ENCODE data around the gene GALM. TPM values are rescaled to one million over a fixed set of nuclear protein-coding genes. Genes with fewer than 3 reads are reported as not detected.

The GALM gene
- total and polyA plus RNA-seq, 10 donors, result 5.2 to 22.7 (median 7.6) TPM

DNA sequence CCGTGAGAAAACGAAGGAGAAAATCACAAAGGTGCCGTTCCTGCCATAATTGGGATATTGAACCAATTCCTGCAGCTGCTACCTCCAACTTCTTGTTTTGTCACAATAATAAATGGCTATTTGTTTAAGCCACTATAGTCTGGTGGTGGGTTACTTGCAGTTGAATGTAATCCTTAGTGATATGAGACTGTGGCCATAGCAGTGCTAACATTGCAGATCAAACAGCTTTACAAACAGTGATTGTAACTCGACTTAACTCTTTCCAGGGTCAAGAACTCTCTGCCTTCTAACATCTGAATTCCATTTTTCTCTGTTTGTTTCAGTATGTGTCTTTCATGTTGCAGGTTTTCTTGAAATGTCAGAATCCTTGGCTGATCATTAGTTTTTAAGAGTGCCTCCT lies 38.5 kb upstream of the GALM start:
- Histone ChIP-seq H3K9me3 (peaks cover 0 to 8% (median 2%) of the 10 kb centered on the region in 8 donors), H3K4me1 (peaks cover 0 to 19% (median 5%) of the 10 kb centered on the region in 6 donors), H3K27ac (no peak overlapping the region), H3K4me3 (no peak overlapping the region), H3K36me3 (no peaks in the 10 kb centered on the region), H3K27me3 (replicated peaks in 1 of 7) (peaks cover 0 to 31% (median 0%) of the 10 kb centered on the region in 7 donors)
- WGBS, 5 donors, result 81 to 93% (median 87%) methylated on average over 4 of the region's 4 CpGs
- TF ChIP-seq POLR2A (IDR thresholded peaks at IDR 0.05) (no peak), POLR2AphosphoS5 (IDR thresholded peaks at IDR 0.05) (no peak)
- TF ChIP-seq, protein P1, sequence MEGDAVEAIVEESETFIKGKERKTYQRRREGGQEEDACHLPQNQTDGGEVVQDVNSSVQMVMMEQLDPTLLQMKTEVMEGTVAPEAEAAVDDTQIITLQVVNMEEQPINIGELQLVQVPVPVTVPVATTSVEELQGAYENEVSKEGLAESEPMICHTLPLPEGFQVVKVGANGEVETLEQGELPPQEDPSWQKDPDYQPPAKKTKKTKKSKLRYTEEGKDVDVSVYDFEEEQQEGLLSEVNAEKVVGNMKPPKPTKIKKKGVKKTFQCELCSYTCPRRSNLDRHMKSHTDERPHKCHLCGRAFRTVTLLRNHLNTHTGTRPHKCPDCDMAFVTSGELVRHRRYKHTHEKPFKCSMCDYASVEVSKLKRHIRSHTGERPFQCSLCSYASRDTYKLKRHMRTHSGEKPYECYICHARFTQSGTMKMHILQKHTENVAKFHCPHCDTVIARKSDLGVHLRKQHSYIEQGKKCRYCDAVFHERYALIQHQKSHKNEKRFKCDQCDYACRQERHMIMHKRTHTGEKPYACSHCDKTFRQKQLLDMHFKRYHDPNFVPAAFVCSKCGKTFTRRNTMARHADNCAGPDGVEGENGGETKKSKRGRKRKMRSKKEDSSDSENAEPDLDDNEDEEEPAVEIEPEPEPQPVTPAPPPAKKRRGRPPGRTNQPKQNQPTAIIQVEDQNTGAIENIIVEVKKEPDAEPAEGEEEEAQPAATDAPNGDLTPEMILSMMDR (IDR thresholded peaks at IDR 0.05 in 8 of 11, conservative IDR thresholded peaks at IDR 0.05 in 3 of 11), result no peak
- intact Hi-C loops (cut with DNase I; ENCODE audit: low total_unique reads), result no loop called here
- no peak for DNase-seq

DNA sequence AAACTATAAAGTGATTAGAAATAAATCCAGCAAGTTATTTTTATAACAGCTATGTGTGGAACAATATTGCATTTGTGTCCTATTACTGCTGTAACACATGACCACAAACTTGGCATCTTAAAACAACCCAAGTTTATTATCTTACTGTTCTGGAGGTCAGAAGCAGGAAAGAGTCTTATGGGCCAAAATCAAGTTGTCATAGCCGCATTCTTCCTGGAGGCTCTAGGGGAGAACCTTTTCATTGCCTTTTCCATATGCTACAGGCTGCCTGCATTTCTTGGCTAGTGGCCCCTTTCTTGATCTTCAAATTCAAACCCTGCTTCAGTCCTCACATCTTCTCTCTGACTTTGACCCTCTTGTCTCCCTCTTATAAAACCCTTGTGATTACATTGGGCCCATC lies 36.2 kb upstream of the GALM start:
- H3K27me3 ChIP-seq (replicated peaks in 1 of 7), result peaks cover 0 to 28% (median 0%) of the 10 kb centered on the region in 7 donors
- intact Hi-C loops (cut with DNase I; ENCODE audit: low total_unique reads), result no loop called here

DNA sequence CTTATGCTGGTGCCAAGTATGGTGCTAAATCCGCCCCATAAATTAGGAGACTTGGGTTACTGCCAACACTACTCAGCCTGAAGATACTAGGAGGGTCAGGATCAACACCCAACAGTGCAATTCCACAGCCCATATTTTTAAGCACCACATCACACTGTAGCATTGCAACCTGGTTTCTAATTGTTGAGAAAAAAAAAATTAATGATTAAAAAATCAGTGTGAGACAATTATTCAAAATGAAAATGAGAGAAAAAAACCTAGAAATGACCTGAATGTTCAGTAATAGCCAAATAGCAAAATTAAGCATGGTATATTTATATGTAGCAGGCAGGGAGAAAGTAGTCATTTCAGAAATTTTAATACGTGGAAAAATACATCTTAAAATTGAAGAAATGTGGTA lies 33.9 kb upstream of the GALM start:
- 69 to 85% (median 81%) methylated on average over 2 of the region's 2 CpGs for WGBS, 5 donors
- TF ChIP-seq POLR2A (IDR thresholded peaks at IDR 0.05), result no peak
- TF ChIP-seq POLR2AphosphoS5 (IDR thresholded peaks at IDR 0.05), result no peak
- TF ChIP-seq, protein P1 (IDR thresholded peaks at IDR 0.05 in 8 of 11, conservative IDR thresholded peaks at IDR 0.05 in 3 of 11), result no peak
- H3K36me3 ChIP-seq, result no peaks in the 10 kb centered on the region
- peaks cover 12 to 21% (median 15%) of the 10 kb centered on the region in 6 donors for H3K4me1 ChIP-seq
- no peak for DNase-seq
- H3K27me3 ChIP-seq (replicated peaks in 1 of 7), result peaks cover 0 to 10% (median 0%) of the 10 kb centered on the region in 7 donors
- H3K4me3 ChIP-seq, result no peak overlapping the region
- H3K27ac ChIP-seq, result no peak overlapping the region
- intact Hi-C loops (cut with DNase I; ENCODE audit: low total_unique reads), result no loop called here
- peaks cover 0 to 8% (median 2%) of the 10 kb centered on the region in 8 donors for H3K9me3 ChIP-seq

More for the DNA sequence above, 36.2 kb upstream of the GALM start:
- Histone ChIP-seq H3K27ac (no peak overlapping the region), H3K36me3 (no peaks in the 10 kb centered on the region), H3K9me3 (peaks cover 0 to 8% (median 2%) of the 10 kb centered on the region in 8 donors), H3K4me3 (no peak overlapping the region), H3K4me1 (peaks cover 7 to 24% (median 9%) of the 10 kb centered on the region in 6 donors)
- no peak for TF ChIP-seq POLR2AphosphoS5 (IDR thresholded peaks at IDR 0.05)
- TF ChIP-seq POLR2A (IDR thresholded peaks at IDR 0.05), result no peak
- TF ChIP-seq, protein P1 (IDR thresholded peaks at IDR 0.05 in 8 of 11, conservative IDR thresholded peaks at IDR 0.05 in 3 of 11), result no peak
- no peak for DNase-seq
- WGBS, 5 donors, result 89 to 97% (median 93%) methylated on average over 1 of the region's 1 CpG

DNA sequence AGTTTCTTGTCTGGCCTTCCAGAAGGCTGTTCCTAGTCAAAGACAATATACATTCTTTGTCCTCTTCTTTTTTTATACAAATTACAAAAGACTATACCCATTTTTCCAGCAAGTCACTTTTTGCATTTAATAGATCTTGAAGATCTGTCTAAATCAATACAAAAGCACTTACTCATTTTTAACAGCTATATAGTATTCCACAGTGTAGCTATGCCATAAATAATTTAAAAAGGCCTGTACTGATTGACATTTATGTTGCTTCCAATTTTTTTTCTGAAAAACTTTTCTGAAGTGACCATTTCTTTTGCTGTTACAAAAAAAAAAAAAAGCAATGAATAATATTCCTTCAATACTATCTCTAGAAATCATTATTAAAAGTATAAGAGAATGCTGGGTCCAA lies 32.9 kb upstream of the GALM start:
- Histone ChIP-seq H3K27me3 (replicated peaks in 1 of 7) (no peaks in the 10 kb centered on the region), H3K9me3 (peaks cover 0 to 8% (median 2%) of the 10 kb centered on the region in 8 donors), H3K4me3 (no peak overlapping the region), H3K36me3 (no peaks in the 10 kb centered on the region), H3K27ac (no peak overlapping the region), H3K4me1 (peaks cover 12 to 21% (median 15%) of the 10 kb centered on the region in 6 donors)
- DNase-seq, result no peak
- intact Hi-C loops (cut with DNase I; ENCODE audit: low total_unique reads), result no loop called here
- TF ChIP-seq, protein P1 (IDR thresholded peaks at IDR 0.05 in 8 of 11, conservative IDR thresholded peaks at IDR 0.05 in 3 of 11), result no peak
- TF ChIP-seq POLR2A (IDR thresholded peaks at IDR 0.05), result no peak

Data from spleen (tissue), 11 donors.